SK-N-MC (cell line): ENCODE data around the gene MIER2.

Experiments used
- DNase-seq: peaks from one replicate; pipeline ENCODE4 v3.0.0-alpha.2; 2011; ENCODE audit warnings: low read depth, low spot score
- H3K27ac ChIP-seq: fragments of 200-600 bp; sonication (generic); 2 replicates; pipeline ENCODE4 v1.5.1; 2016; ENCODE audit warnings: mixed run types
- H3K36me3 ChIP-seq: fragments of 200-600 bp; sonication (generic); 2 replicates; pipeline ENCODE4 v1.6.1; 2017; ENCODE audit warnings: antibody characterized with exemption, low read length, mixed read lengths; ENCODE audit not compliant: insufficient read depth
- H3K4me3 ChIP-seq: fragments of 200-600 bp; sonication (generic); 2 replicates; pipeline ENCODE4 v1.5.1; 2016
- H3K9ac ChIP-seq: fragments of 200-600 bp; sonication (generic); 2 replicates; pipeline ENCODE4 v1.8.0; 2017; ENCODE audit warnings: mixed run types, mixed read lengths; ENCODE audit not compliant: insufficient read length
- H3K9me3 ChIP-seq: fragments of 200-600 bp; sonication (generic); 2 replicates; pipeline ENCODE4 v1.6.1; 2017; ENCODE audit warnings: low read depth, mild to moderate bottlenecking, antibody characterized with exemption, low read length, moderate library complexity, mixed read lengths
- EZH2 ChIP-seq: fragments of 200-600 bp; sonication (generic); IDR thresholded peaks from one replicate; pipeline ENCODE4 v1.6.1; 2017; ENCODE audit warnings: antibody characterized with exemption
- FOXP2 ChIP-seq: optimal IDR thresholded peaks from 2 replicates; pipeline ENCODE3; 2011; ENCODE audit warnings: mild to moderate bottlenecking, moderate library complexity; ENCODE audit not compliant: insufficient read depth; ENCODE audit errors: extremely low read length, control extremely low read depth
- POLR2AphosphoS5 ChIP-seq: IDR thresholded peaks from 2 replicates; pipeline ENCODE4 v1.6.1; 2012; ENCODE audit warnings: mild to moderate bottlenecking, low read depth, low read length, borderline replicate concordance

Gene MIER2

DNA sequence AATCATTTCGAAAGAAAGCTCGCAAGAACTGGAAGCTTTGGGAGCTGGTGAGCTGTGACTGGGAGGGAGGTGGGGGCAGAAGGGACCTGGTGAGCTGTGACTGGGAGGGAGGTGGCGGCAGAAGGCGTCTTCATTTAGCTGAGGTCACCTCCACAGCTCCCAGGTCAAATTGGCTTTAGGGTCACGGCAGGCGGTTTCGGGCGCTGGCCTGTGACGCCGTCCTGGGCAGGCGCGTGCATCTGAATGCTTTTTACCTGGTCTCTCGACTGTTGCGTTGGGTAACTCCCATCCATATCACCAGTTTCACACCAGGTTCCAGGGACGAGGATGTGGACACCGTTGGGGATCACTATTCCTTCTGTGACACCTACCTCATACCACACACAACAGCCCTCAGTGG lies 35.2 kb upstream of the MIER2 start:
- no peak overlapping the region for H3K4me3 ChIP-seq
- no peaks in the 10 kb centered on the region for H3K9me3 ChIP-seq

DNA sequence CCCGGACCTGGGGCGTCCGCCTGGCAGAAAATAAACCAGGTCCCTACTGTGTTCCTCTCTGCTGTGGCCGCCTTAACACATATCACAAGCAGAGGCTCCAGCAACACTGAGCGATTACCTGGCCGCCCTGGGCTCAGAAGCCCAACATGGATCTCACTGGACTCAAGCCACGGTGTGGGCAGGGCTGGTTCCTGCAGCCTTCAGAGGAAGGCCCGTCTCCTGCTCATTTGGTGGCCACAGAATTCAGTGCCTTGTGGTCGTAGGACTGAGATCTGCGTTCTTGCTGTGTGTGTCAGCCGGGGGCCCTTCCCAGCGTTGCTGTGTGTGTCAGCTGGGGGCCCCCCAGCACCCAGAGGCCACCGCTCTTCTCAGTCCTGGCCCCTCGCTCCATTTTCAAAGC lies 34.1 kb upstream of the MIER2 start:
- H3K9me3 ChIP-seq = no peaks in the 10 kb centered on the region
- no peak overlapping the region for H3K27ac ChIP-seq
- TF ChIP-seq FOXP2 (no peak), EZH2 (no peak), POLR2AphosphoS5 (no peak)
- no peak overlapping the region for H3K4me3 ChIP-seq
- no peaks in the 10 kb centered on the region for H3K36me3 ChIP-seq
- no peak overlapping the region for H3K9ac ChIP-seq
- no peak for DNase-seq

More for the DNA sequence above, 35.2 kb upstream of the MIER2 start:
- Histone ChIP-seq H3K9ac (no peak overlapping the region), H3K36me3 (no peaks in the 10 kb centered on the region), H3K27ac (peak overlapping the region; percentile 30; the same call in 1 of the 2 replicates)
- no peak for TF ChIP-seq POLR2AphosphoS5
- TF ChIP-seq EZH2 = no peak
- no peak for TF ChIP-seq FOXP2
- DNase-seq = no peak

DNA sequence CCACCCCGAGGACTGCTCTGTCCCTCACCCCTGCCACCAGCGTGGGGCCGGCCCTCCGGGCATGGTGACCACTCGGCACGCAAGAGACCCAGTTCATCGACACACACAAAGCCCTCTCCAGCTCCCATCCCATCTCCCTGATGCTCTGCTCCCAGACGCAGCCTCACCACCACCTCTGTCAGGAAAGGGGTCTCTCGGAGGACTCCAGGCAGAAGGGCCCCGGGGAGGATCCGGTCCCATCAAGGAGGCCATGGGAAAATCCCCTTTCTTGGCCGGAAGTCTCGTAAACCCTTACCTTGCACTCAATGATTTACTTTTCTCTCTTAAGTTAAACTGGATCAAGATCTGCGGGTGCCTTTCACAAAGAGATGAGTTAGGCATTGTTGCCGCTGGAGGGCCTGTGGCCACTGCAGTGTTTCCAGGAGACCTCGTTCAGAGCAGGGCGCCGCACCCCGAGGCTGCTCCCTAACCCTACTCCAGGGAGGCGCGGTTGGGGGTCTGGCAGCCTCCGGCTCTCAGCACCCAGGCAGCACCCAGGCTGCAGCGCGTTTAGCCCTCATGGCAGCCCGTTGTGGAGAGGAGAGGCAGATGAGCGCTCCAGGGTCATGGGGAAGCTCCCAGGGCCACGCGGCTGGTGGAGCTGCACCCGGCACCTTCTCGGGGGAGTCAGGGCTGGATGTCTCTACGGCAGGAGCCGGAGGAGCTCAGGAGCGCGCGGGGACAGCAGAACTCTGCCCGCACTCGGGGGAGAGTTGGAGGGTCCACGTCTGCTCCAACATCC lies 33.4 kb upstream of the MIER2 start:
- peak overlapping the region; percentile 62 for H3K27ac ChIP-seq
- H3K9ac ChIP-seq = no peak overlapping the region
- H3K4me3 ChIP-seq = no peak overlapping the region
- no peaks in the 10 kb centered on the region for H3K36me3 ChIP-seq
- DNase-seq = no peak
- no peaks in the 10 kb centered on the region for H3K9me3 ChIP-seq
- TF ChIP-seq FOXP2 (no peak), EZH2 (no peak), POLR2AphosphoS5 (no peak)

DNA sequence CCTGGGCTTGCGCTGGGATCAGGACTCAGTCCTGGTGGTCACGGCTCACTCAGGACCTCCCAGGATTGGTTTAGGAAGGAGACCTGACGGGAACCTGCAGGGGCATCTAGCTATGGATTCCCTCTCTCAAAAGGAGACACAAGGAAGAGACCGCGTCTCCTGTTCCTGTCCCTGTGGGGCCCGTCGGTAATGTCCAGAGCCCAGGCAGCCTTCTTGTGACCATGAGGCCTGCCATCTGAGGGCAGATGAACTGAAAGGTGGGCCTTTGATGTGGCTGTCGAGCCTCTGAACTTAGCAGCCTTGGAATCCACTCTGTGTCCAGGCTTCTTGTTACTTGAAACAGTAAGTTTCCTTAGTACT lies 31.5 kb upstream of the MIER2 start:
- TF ChIP-seq FOXP2 = no peak
- no peak for TF ChIP-seq POLR2AphosphoS5
- TF ChIP-seq EZH2 = no peak
- Histone ChIP-seq H3K9me3 (no peaks in the 10 kb centered on the region), H3K27ac (0 out of 2 replicates have a peak overlapping the region, but pooled peaks have one; percentile 42), H3K9ac (no peak overlapping the region), H3K4me3 (no peak overlapping the region), H3K36me3 (no peaks in the 10 kb centered on the region)
- no peak for DNase-seq

- H3K4me3 ChIP-seq = no peak overlapping the region
- TF ChIP-seq FOXP2 (no peak), EZH2 (no peak), POLR2AphosphoS5 (no peak)
- no peaks in the 10 kb centered on the region for H3K9me3 ChIP-seq
- no peak overlapping the region for H3K9ac ChIP-seq
- DNase-seq = no peak
- H3K27ac ChIP-seq = no peak overlapping the region
- no peaks in the 10 kb centered on the region for H3K36me3 ChIP-seq
These were observed 31.0 kb upstream of the MIER2 start for GRCh38 chr19:375395-376110.

DNA sequence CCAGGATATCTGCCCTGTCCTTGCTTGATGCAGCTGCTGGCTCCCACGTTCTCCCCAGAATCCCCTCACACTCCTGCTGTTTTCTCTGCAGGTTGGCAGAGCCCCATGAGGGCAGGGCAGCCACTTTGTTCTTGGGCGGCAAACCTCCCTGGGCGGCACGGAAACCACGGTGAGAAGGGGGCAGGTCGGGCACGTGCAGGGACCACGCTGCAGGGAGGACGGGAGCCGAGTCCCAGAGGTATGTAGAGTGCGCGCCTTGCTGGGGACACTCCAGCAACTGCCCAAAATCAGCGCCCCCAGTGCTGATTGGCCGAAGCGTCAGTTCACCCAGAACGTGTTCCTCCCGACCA lies 30.3 kb upstream of the MIER2 start:
- no peak overlapping the region for H3K27ac ChIP-seq
- no peak overlapping the region for H3K4me3 ChIP-seq
- no peaks in the 10 kb centered on the region for H3K9me3 ChIP-seq
- TF ChIP-seq POLR2AphosphoS5 (no peak), FOXP2 (no peak), EZH2 (no peak)
- H3K9ac ChIP-seq = no peak overlapping the region
- H3K36me3 ChIP-seq = no peaks in the 10 kb centered on the region
- no peak for DNase-seq

DNA sequence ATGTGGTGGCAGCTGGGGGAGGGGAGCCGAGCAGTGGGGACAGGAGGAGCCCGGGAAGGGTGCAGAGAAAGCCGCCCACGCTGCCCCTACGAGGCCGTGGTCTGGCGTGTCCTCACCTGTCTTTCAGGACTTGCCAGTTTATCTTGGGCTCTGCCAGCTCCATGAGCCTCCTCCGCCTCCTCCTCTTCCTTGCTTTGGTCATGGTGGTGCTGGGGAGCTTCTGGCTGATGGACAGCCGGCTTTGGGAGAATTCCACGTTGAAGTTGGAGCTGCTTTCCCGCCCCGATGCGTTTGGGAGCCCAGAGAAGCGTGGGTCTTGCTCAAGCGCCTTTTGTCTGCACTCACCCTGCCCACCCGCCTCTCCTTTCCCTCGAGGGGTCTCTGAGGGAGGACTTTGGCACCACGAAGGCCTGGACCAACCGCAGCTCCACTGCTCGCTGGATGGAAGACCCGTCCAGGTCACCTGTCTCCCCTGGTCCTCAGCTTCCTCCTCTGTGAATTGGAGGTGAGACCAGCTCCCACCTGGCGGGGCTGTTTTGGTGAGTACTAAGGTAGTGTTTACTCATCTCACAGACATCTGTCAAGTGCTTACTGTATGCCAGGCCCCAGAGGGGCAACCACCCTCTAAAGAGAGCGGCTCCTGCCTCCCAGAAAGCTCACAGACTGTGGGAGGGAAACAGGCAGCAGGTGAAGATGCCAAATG lies 29.7 kb upstream of the MIER2 start:
- Histone ChIP-seq H3K27ac (no peak overlapping the region), H3K9me3 (no peaks in the 10 kb centered on the region), H3K4me3 (no peak overlapping the region), H3K36me3 (no peaks in the 10 kb centered on the region), H3K9ac (no peak overlapping the region)
- no peak for DNase-seq
- no peak for TF ChIP-seq POLR2AphosphoS5
- no peak for TF ChIP-seq EZH2
- no peak for TF ChIP-seq FOXP2
